Endothelial cell of umbilical vein (primary cell): Measurements from ENCODE around the gene SLC25A53. TPM values are rescaled to one million over a fixed set of nuclear protein-coding genes. Genes with fewer than 3 reads are reported as not detected.

Experiments
- BruUV-seq: library from RNA; stranded (reverse); fragments of 400-500 nt; replicated peaks from 2 replicates; lab custom pipeline; 2021; lab: Mats Ljungman, UMichigan
- CTCF ChIA-PET: fragments of 300-600, 350-600 bp; sonication (Branson Sonifier 250); formaldehyde crosslinking; loops from one replicate; lab custom pipeline; 2021; ENCODE audit warnings: antibody characterized with exemption, inconsistent platforms; lab: Charles Lee
- POLR2A ChIA-PET: fragments of 300-600, 350-600 bp; sonication (Branson Sonifier 250); formaldehyde crosslinking; loops from one replicate; lab custom pipeline; 2021; ENCODE audit warnings: antibody characterized with exemption, inconsistent platforms; lab: Charles Lee
- DNase-seq: peaks from one replicate; pipeline ENCODE4 v3.0.0-alpha.2; 2011; ENCODE audit warnings: low read depth, low spot score
- FAIRE-seq: peaks from 2 replicates; lab custom pipeline; 2011; peaks lifted over from hg19 to GRCh38; lab: Jason Lieb, UNC
- H2AFZ ChIP-seq: 2 replicates; pipeline ENCODE4 v1.6.0; 2012; ENCODE audit warnings: low read depth, low read length, control low read depth, inconsistent platforms
- H3K27ac ChIP-seq: 2 replicates; pipeline ENCODE4 v1.5.1; 2011; ENCODE audit warnings: low read depth, mild to moderate bottlenecking, control low read depth, low read length, moderate library complexity; ENCODE audit not compliant: insufficient read depth
- H3K27me3 ChIP-seq, 2 experiments: 2 replicates each; pipeline versions ENCODE4 v1.6.0 to v1.6.1; 2011; ENCODE audit warnings: low read length in 2 of 2, mixed read lengths in 1 of 2; ENCODE audit not compliant: control insufficient read depth in 2 of 2, insufficient read depth in 2 of 2
- H3K36me3 ChIP-seq, 2 experiments: 2 replicates in 1 of 2; 3 replicates in 1 of 2; pipeline ENCODE4 v1.5.1; 2011; ENCODE audit warnings: low read length in 2 of 2, mild to moderate bottlenecking in 1 of 2, moderate library complexity in 1 of 2; ENCODE audit not compliant: control insufficient read depth in 2 of 2, insufficient read depth in 2 of 2; ENCODE audit errors: extremely low read depth in 1 of 2
- H3K4me1 ChIP-seq: 3 replicates; pipeline ENCODE4 v1.5.1; 2011; ENCODE audit warnings: mild to moderate bottlenecking, low read length; ENCODE audit not compliant: control insufficient read depth, insufficient read depth; ENCODE audit errors: extremely low read depth
- H3K4me2 ChIP-seq: 2 replicates; pipeline ENCODE4 v1.6.1; 2011; ENCODE audit warnings: low read length, control low read depth, mixed read lengths; ENCODE audit not compliant: insufficient read depth
- H3K4me3 ChIP-seq, 3 experiments: fragments of 200-600 bp in 1 of 3; sonication (generic), shearing (Covaris generic) in 1 of 3; replicated peaks in 1 of 3; 2 replicates each; pipeline ENCODE4 v1.5.1; 2011 to 2016; ENCODE audit warnings: control low read depth in 3 of 3, low read length in 3 of 3, mild to moderate bottlenecking in 2 of 3, inconsistent platforms in 1 of 3, low read depth in 1 of 3, moderate library complexity in 1 of 3; ENCODE audit not compliant: insufficient read depth in 1 of 3
- H3K79me2 ChIP-seq: 2 replicates; pipeline ENCODE4 v1.6.0; 2012; ENCODE audit warnings: low read length, inconsistent platforms; ENCODE audit not compliant: control insufficient read depth, insufficient read depth
- H3K9ac ChIP-seq: replicated peaks from 2 replicates; pipeline ENCODE3; 2011; ENCODE audit warnings: low read length, control low read depth; ENCODE audit not compliant: insufficient read depth; ENCODE audit errors: extremely low read depth
- H3K9me1 ChIP-seq: replicated peaks from 3 replicates; pipeline ENCODE4 v1.6.0; 2011; ENCODE audit warnings: mild to moderate bottlenecking, low read length; ENCODE audit not compliant: control insufficient read depth, insufficient read depth; ENCODE audit errors: extremely low read depth
- H3K9me3 ChIP-seq: replicated peaks from 2 replicates; pipeline ENCODE4 v1.5.1; 2012; ENCODE audit warnings: low read length, inconsistent platforms; ENCODE audit not compliant: control insufficient read depth, insufficient read depth
- H4K20me1 ChIP-seq: replicated peaks from 2 replicates; pipeline ENCODE3; 2011; ENCODE audit warnings: mild to moderate bottlenecking, low read length; ENCODE audit not compliant: control insufficient read depth, insufficient read depth; ENCODE audit errors: extremely low read depth
- CTCF ChIP-seq, 2 donors: IDR thresholded peaks; 1 replicate in 1 of 2; 2 replicates in 1 of 2; pipeline ENCODE4 v1.5.1; 2011; ENCODE audit warnings: low read length in 2 of 2, mild to moderate bottlenecking in 2 of 2, moderate library complexity in 2 of 2, control low read depth in 1 of 2, inconsistent platforms in 1 of 2, low read depth in 1 of 2; ENCODE audit not compliant: insufficient read depth in 1 of 2; ENCODE audit errors: extremely low read depth in 1 of 2
- EZH2 ChIP-seq: IDR thresholded peaks from 2 replicates; pipeline ENCODE4 v1.6.1; 2012; ENCODE audit warnings: borderline replicate concordance, low read depth, mild to moderate bottlenecking, moderate library complexity, low read length, inconsistent platforms; ENCODE audit not compliant: severe bottlenecking
- FOS ChIP-seq: IDR thresholded peaks from 2 replicates; pipeline ENCODE4 v1.6.1; 2011; ENCODE audit warnings: mild to moderate bottlenecking, low read length, moderate library complexity, borderline replicate concordance; ENCODE audit not compliant: insufficient read depth
- GATA2 ChIP-seq: IDR thresholded peaks from 2 replicates; pipeline ENCODE4 v1.7.0; 2011; ENCODE audit warnings: low read depth, mild to moderate bottlenecking, moderate library complexity, mixed read lengths, low read length; ENCODE audit not compliant: insufficient read length, insufficient read depth
- JUN ChIP-seq: IDR thresholded peaks from 2 replicates; pipeline ENCODE4 v1.6.1; 2011; ENCODE audit warnings: borderline replicate concordance, low read depth; ENCODE audit not compliant: insufficient read length, insufficient read depth
- MAX ChIP-seq: IDR thresholded peaks from 2 replicates; pipeline ENCODE4 v1.6.1; 2011; ENCODE audit not compliant: insufficient read depth, insufficient read length
- MYC ChIP-seq: IDR thresholded peaks from one replicate; pipeline ENCODE4 v1.6.1; 2011; ENCODE audit warnings: mild to moderate bottlenecking, low read depth, low read length
- POLR2A ChIP-seq: IDR thresholded peaks from 2 replicates; pipeline ENCODE4 v1.6.1; 2012; ENCODE audit warnings: low read depth, mild to moderate bottlenecking, control low read depth, low read length
- POLR2AphosphoS5 ChIP-seq: IDR thresholded peaks from 2 replicates; pipeline ENCODE4 v1.6.1; 2012; ENCODE audit warnings: low read depth, mild to moderate bottlenecking, control low read depth, low read length, moderate library complexity; ENCODE audit not compliant: insufficient read depth
- dilution Hi-C: fragments of 300-500 bp; cut with MboI; formaldehyde crosslinking; loops from one replicate; pipeline ENCODE4 v1.15.0; 2019; ENCODE audit warnings: low sequenced_read_pairs; ENCODE audit not compliant: extremely low pct_ligation_motif_present
- intact Hi-C: fragments of 100-400 bp; cut with micrococcal nuclease; formaldehyde crosslinking; loops from one replicate; pipeline ENCODE4 v1.10.0; 2022
- polyA plus RNA-seq, 4 experiments: library from polyadenylated mRNA; depleted of rRNA in 3 of 4; stranded (reverse) in 3 of 4; unstranded in 1 of 4; fragments of >200 nt; gene quantifications; 2 replicates each; pipeline versions ENCODE4 v1.2.1 to v1.2.3, GENCODE V29; 2011 to 2012; ENCODE audit warnings: missing spikeins in 1 of 4
- total RNA-seq: library from RNA; stranded (reverse); gene quantifications from 2 replicates; pipeline ENCODE4 v1.2.3, GENCODE V29; 2021

SLC25A53 gene
- total and polyA plus RNA-seq, 2 donors (not counting 3 experiments of a cell fraction or from before 2014, with no cell fraction given): 4.6 to 6.3 TPM

- Histone ChIP-seq H3K9me3 (no peaks in the 10 kb centered on the region), H3K27me3 (no peaks in the 10 kb centered on the region), H3K9me1 (no peaks in the 10 kb centered on the region), H3K36me3 (no peaks in the 10 kb centered on the region), H3K4me2 (no peak overlapping the region), H3K79me2 (no peaks in the 10 kb centered on the region), H4K20me1 (no peaks in the 10 kb centered on the region), H3K9ac (no peak overlapping the region), H2AFZ (no peak overlapping the region), H3K4me3 (no peak overlapping the region), H3K4me1 (peaks cover 9% of the 10 kb centered on the region), H3K27ac (no peak overlapping the region)
- intact Hi-C loops: no loop called here
- BruUV-seq: no TSS peak
- dilution Hi-C loops: no loop called here
- ChIA-PET POLR2A (no interaction called here), CTCF (no interaction called here)
- no peak for TF ChIP-seq JUN
- TF ChIP-seq MAX: no peak
- TF ChIP-seq POLR2AphosphoS5: no peak
- no peak for TF ChIP-seq MYC
- no peak for TF ChIP-seq GATA2
- TF ChIP-seq EZH2: no peak
- TF ChIP-seq CTCF (IDR thresholded peaks at IDR 0.05; ENCODE audit: extremely low read depth in 1 of 2, insufficient read depth in 1 of 2, low read depth in 1 of 2, low read length in 2 of 2): no peak
- no peak for TF ChIP-seq FOS
- TF ChIP-seq POLR2A: no peak
- FAIRE-seq (no peak), DNase-seq (no peak)
Measured at GRCh38 chrX:104117759-104118158, 39.0 kb downstream of the SLC25A53 start.
